Measurements from ENCODE around the gene IL6. TPM values are rescaled to one million over a fixed set of nuclear protein-coding genes. Genes with fewer than 3 reads are reported as not detected.

IL6 gene
- total and polyA plus RNA-seq, 8 donors: 0.22 to 3.1 (median 0.54) TPM

DNA sequence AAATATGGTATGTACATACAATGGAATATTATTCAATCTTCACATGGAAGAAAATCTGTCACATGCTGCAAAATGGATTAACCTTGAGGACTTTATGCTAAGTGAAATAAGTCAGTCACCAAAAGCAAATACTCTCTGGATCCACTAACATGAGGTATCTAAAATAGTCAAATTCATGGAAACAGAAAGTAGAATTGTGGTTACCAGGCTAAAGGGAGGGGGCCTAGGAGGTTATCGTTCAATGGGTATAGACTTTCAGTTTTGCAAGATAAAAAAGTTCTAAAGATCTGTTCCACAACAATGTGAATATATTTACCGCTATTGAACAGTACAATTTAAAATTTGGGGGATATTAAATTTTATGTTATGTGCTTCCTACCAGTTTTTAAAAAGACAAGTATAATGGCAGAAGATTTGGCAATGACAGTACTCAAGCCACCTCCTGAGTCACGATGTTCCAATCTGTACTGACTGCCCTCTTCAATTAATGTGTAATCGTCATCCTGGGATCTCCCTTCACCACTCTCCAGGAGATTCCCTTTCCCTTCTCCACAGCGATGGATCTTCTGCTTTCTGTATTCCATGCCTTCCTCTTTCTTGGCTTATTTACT is 32.3 kb upstream of the IL6 start:
- WGBS, 2 donors: 83 to 87% methylated on average over 5 of the region's 5 CpGs
- H3K4me3 ChIP-seq: no peak overlapping the region
- no peak for DNase-seq
- TF ChIP-seq, protein P1, sequence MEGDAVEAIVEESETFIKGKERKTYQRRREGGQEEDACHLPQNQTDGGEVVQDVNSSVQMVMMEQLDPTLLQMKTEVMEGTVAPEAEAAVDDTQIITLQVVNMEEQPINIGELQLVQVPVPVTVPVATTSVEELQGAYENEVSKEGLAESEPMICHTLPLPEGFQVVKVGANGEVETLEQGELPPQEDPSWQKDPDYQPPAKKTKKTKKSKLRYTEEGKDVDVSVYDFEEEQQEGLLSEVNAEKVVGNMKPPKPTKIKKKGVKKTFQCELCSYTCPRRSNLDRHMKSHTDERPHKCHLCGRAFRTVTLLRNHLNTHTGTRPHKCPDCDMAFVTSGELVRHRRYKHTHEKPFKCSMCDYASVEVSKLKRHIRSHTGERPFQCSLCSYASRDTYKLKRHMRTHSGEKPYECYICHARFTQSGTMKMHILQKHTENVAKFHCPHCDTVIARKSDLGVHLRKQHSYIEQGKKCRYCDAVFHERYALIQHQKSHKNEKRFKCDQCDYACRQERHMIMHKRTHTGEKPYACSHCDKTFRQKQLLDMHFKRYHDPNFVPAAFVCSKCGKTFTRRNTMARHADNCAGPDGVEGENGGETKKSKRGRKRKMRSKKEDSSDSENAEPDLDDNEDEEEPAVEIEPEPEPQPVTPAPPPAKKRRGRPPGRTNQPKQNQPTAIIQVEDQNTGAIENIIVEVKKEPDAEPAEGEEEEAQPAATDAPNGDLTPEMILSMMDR (IDR thresholded peaks at IDR 0.05): no peak
- H3K36me3 ChIP-seq: no peaks in the 10 kb centered on the region
- no peak for FAIRE-seq
- H3K27ac ChIP-seq: no peak overlapping the region
- no peaks in the 10 kb centered on the region for H3K27me3 ChIP-seq
- intact Hi-C loops (cut with DNase I): no loop called here
- no peaks in the 10 kb centered on the region for H3K4me1 ChIP-seq
- H3K9me3 ChIP-seq: no peaks in the 10 kb centered on the region
- ATAC-seq: no peak

DNA sequence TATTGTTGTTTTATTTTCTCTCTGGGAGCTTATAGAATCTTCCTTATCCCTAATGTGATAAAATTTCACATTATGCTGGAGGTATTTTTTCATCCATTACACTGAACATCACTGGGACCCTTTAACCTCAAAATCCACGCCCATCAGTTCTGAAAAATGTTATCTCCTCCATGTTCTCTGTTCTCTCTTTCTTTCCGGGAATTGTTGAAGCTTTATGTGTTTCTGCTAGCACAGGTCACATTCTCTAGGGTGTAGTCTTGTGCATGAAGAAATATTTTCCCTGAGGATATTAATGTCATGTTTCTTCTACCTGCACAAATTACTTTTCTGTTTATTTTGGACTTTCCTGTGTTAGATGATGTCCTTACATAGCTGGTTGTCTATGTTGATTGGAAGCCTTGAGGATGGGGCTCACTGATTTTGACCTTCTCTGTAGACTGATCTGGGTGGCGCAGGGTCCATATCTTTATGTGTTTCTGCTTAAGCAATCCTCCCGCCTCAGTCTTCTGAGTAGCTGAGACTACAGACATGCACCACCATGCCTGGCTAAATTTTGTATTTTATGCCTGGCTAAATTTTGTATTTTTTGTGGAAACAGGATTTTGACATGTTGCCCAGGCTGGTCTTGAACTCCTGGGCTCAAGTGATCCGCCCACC is 31.4 kb upstream of the IL6 start:
- Histone ChIP-seq H3K36me3 (no peaks in the 10 kb centered on the region), H3K27me3 (no peaks in the 10 kb centered on the region), H3K27ac (no peak overlapping the region), H3K9me3 (no peaks in the 10 kb centered on the region), H3K4me3 (no peak overlapping the region), H3K4me1 (no peaks in the 10 kb centered on the region)
- TF ChIP-seq, protein P1 (IDR thresholded peaks at IDR 0.05): no peak
- intact Hi-C loops (cut with DNase I): no loop called here
- DNase-seq: no peak
- no peak for FAIRE-seq
- ATAC-seq: no peak
- WGBS, 2 donors: 87 to 91% methylated on average over 5 of the region's 5 CpGs

DNA sequence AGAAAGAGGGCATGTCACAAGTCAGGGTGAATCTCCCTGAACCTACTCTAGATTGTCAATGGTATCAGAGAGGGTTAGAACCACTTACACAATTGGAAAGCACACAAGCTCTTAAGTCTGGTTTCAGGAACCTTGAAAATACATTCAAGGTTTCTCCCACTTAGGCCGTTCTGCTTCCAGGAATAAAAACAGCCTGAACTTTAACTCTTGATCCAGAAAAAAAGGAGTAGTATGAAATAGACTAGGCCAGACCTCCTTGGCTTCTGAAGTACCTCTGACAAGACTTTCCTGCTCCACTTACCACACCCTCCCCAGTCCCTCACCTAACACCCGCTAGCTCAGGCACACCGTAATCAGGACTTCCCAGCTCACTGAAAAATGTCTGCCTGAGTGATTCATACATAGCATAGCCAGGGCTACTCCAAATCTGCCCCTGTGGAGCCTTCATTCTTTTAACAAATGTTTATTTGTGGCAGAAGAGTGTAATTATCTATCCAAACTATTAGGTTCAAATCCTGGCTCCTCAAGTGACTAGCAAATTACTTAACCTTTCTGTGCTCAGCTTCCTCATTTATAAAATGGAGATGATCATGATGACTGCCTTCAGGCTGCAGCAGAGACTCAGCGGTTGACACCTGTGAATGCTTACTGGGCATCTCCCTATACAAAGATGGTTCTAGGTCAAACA is 30.3 kb upstream of the IL6 start:
- FAIRE-seq: no peak

DNA sequence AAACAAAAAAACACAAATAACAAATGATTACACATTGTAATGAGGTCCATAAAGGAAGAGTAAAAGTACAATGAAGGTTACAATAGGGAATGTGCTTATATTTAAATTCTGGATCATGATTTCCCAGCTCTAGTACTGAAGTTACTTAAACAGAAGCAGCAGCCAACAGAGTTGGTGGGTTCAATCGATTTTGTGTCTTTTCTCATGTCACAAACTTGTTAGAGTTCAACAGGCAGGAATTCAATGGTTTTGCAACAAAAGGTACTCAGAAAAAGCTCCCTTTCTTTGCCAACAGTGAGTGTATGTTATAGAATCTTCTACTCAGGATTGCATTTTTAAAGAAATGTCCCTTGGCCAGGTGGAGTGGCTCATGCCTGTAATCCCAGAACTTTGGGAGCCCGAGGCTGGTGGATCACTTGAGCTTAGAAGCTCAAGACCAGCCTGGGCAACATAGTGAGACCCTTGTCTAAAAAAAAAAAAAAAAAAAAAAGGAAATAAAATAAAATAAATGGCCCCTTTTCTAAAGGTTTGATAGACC is 29.6 kb upstream of the IL6 start:
- DNase-seq (no peak), FAIRE-seq (no peak), ATAC-seq (peak in 1 of 4 donors; percentile 29)
- H3K9me3 ChIP-seq: no peaks in the 10 kb centered on the region
- 38 to 46% methylated on average over 2 of the region's 2 CpGs for WGBS, 2 donors
- H3K36me3 ChIP-seq: no peaks in the 10 kb centered on the region
- TF ChIP-seq, protein P1 (IDR thresholded peaks at IDR 0.05): no peak
- no peak overlapping the region for H3K27ac ChIP-seq
- H3K4me1 ChIP-seq: no peaks in the 10 kb centered on the region
- intact Hi-C loops (cut with DNase I): no loop called here
- no peaks in the 10 kb centered on the region for H3K27me3 ChIP-seq
- H3K4me3 ChIP-seq: no peak overlapping the region

More for the DNA sequence above, 30.3 kb upstream of the IL6 start:
- intact Hi-C loops (cut with DNase I): no loop called here
- WGBS, 2 donors: 81 to 84% methylated on average over 4 of the region's 4 CpGs
- ATAC-seq (no peak), DNase-seq (no peak)
- Histone ChIP-seq H3K4me3 (no peak overlapping the region), H3K27me3 (no peaks in the 10 kb centered on the region), H3K4me1 (no peaks in the 10 kb centered on the region), H3K36me3 (no peaks in the 10 kb centered on the region), H3K9me3 (no peaks in the 10 kb centered on the region), H3K27ac (no peak overlapping the region)
- TF ChIP-seq, protein P1 (IDR thresholded peaks at IDR 0.05): no peak
